Retinal pigment epithelial cell (primary cell): Measurements from ENCODE around the gene GFM1.

Experiments
- DNase-seq: peaks from one replicate; pipeline ENCODE4 v3.0.0-alpha.2; 2010; ENCODE audit warnings: low read depth
- H3K4me3 ChIP-seq: 2 replicates; pipeline ENCODE4 v1.5.1; 2011; ENCODE audit warnings: mild to moderate bottlenecking, low read length, control low read depth, moderate library complexity
- TF ChIP-seq, protein P1 (sequence below): conservative IDR thresholded peaks from 2 replicates; pipeline ENCODE4 v1.5.1; 2011; ENCODE audit warnings: low read depth, low read length, control low read depth, inconsistent platforms

The GFM1 gene

GRCh38 chr3:158735296-158736033, 91.1 kb downstream of the GFM1 start:
- DNase-seq = no peak
- no peak overlapping the region for H3K4me3 ChIP-seq
- TF ChIP-seq, protein P1, sequence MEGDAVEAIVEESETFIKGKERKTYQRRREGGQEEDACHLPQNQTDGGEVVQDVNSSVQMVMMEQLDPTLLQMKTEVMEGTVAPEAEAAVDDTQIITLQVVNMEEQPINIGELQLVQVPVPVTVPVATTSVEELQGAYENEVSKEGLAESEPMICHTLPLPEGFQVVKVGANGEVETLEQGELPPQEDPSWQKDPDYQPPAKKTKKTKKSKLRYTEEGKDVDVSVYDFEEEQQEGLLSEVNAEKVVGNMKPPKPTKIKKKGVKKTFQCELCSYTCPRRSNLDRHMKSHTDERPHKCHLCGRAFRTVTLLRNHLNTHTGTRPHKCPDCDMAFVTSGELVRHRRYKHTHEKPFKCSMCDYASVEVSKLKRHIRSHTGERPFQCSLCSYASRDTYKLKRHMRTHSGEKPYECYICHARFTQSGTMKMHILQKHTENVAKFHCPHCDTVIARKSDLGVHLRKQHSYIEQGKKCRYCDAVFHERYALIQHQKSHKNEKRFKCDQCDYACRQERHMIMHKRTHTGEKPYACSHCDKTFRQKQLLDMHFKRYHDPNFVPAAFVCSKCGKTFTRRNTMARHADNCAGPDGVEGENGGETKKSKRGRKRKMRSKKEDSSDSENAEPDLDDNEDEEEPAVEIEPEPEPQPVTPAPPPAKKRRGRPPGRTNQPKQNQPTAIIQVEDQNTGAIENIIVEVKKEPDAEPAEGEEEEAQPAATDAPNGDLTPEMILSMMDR = no peak

DNA sequence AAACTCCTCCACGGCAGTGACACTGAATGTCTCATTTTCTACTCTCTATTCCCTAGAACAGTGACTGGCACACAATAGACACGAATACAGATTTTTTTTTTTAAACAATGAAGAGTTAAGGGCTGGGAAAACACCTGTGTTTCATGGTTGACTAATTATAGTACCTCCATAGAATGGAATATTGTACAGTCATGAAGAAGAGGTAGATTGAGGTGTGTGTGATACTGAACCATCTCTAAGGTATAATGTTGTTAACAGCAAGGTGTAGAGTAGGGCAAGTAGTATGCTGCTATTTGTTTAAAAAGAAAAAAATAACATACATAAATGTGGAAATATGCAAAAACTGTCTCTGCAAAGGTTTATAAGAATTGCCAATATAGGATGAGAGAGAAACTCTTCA, 93.1 kb downstream of the GFM1 start:
- no peak overlapping the region for H3K4me3 ChIP-seq
- TF ChIP-seq, protein P1 = no peak
- no peak for DNase-seq

GRCh38 chr3:158737976-158738615, 93.8 kb downstream of the GFM1 start:
- no peak for DNase-seq
- no peak overlapping the region for H3K4me3 ChIP-seq
- TF ChIP-seq, protein P1 = no peak

DNA sequence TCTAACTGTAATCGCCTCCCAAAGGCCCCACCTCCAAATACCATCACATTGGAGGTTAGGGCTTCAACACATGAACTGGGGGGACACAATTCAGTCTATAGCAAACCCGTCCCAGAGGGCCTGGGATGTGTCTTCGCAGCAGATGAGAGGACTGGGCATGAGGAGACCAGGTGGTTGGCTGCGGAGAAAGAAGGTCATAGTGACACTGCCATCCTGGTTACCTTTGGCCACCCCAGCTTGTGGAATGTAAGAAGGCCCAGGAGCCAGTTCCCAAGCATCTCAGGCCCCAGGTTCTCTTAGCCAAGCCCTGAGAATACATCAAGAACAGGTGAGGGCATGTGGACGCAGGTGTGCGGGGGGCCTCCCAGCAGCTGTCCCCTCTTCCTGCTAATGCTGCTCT, 94.3 kb downstream of the GFM1 start:
- no peak overlapping the region for H3K4me3 ChIP-seq
- TF ChIP-seq, protein P1 = no peak
- no peak for DNase-seq

DNA sequence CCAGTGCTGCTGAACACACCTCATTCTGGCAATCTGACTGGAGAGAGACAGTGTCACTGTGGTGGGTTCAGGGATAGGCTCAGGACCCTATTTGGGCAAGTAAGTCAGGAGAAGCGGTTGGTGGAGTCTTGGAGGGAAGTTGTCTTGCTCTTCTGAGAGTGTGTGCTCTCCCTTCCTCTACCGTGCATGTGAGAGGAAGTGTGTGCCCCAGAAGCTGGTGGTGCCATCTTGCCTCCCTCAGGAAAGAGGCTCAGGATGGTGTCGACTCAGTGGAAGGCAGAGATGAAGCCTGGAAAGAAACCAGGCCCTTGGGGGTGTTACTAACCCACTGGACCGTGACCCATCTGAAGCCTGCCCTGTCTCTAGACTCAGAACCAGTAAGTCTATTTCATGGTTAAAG, 94.8 kb downstream of the GFM1 start:
- no peak for DNase-seq

DNA sequence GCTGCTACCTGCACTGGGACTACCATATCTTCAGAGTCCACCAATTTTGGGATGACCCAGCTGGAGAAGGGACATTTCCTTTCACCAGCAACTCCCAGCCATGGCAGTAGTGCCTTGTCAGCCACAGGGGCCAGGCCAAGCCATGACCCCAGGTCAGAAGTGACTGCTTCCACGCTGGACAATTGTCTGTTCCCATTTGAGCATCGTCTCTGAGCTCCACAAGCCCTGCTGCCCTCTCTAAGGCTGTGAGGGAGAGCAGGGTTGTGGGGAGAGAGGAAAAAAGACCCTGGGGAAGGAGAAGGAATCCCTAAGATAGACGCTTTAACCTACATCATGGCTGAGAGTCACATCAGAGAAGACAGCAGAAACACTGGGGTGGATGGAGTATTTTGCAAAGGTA, 95.3 kb downstream of the GFM1 start:
- no peak for DNase-seq
- TF ChIP-seq, protein P1 = no peak
- no peak overlapping the region for H3K4me3 ChIP-seq

More for the DNA sequence above, 94.8 kb downstream of the GFM1 start:
- TF ChIP-seq, protein P1 = no peak
- no peak overlapping the region for H3K4me3 ChIP-seq
